GM12878 (cell line): ENCODE results near the gene MPP1. TPM values are rescaled to one million over a fixed set of nuclear protein-coding genes. Genes with fewer than 3 reads are reported as not detected.

Source experiments
- ATAC-seq: fragments of 200-7000 bp; cut with Tn5 transposase; 3 replicates; pipeline ENCODE4 v1.9.1; 2020; ENCODE audit warnings: mild to moderate bottlenecking, moderate library complexity
- BruUV-seq: library from RNA; stranded (reverse); fragments of 400-500 nt; replicated peaks from 2 replicates; lab custom pipeline; 2021; lab: Mats Ljungman, UMichigan
- CTCF ChIA-PET: fragments of 300-600 bp; sonication (Branson Sonifier 250); formaldehyde crosslinking; extraction: SDS; loops from one replicate; lab custom pipeline; 2021; ENCODE audit warnings: inconsistent platforms; lab: Yijun Ruan, JAX
- POLR2A ChIA-PET: fragments of 350-600 bp; formaldehyde crosslinking; extraction: SDS; loops from one replicate; lab custom pipeline; 2021; ENCODE audit warnings: inconsistent platforms; lab: Charles Lee
- RAD21 ChIA-PET: fragments of 300-600 bp; sonication (Branson Sonifier 250); formaldehyde crosslinking; loops from one replicate; lab custom pipeline; 2023; ENCODE audit warnings: antibody characterized with exemption; ENCODE audit not compliant: unreplicated experiment; lab: Charles Lee
- SMC1A ChIA-PET: fragments of 300-600 bp; sonication (Branson Sonifier 250); formaldehyde crosslinking; loops from one replicate; lab custom pipeline; 2023; ENCODE audit not compliant: unreplicated experiment, uncharacterized antibody; lab: Charles Lee
- DNase-seq: peaks from one replicate; pipeline ENCODE4 v3.0.0-alpha.2; 2011; ENCODE audit warnings: low read depth, low spot score
- FAIRE-seq: peaks from 3 replicates; lab custom pipeline; 2011; peaks lifted over from hg19 to GRCh38; lab: Jason Lieb, UNC
- H2AFZ ChIP-seq: 2 replicates; pipeline ENCODE4 v1.6.0; 2011; ENCODE audit warnings: low read depth, low read length, control low read depth; ENCODE audit not compliant: control insufficient read depth
- H3K27ac ChIP-seq: 2 replicates; pipeline ENCODE4 v1.5.1; 2011; ENCODE audit warnings: control low read depth; ENCODE audit not compliant: control insufficient read depth, insufficient read depth
- H3K27me3 ChIP-seq, 2 experiments: replicated peaks in 1 of 2; 2 replicates each; pipeline versions ENCODE4 v1.6.0 to v1.6.1; 2011; ENCODE audit warnings: low read length in 1 of 2; ENCODE audit not compliant: control insufficient read depth in 2 of 2, insufficient read depth in 2 of 2
- H3K36me3 ChIP-seq, 2 experiments: 2 replicates each; pipeline ENCODE4 v1.5.1; 2011; ENCODE audit warnings: low read length in 1 of 2; ENCODE audit not compliant: control insufficient read depth in 2 of 2, insufficient read depth in 2 of 2
- H3K4me1 ChIP-seq: 2 replicates; pipeline ENCODE4 v1.6.1; 2011; ENCODE audit warnings: mild to moderate bottlenecking, low read length, moderate library complexity, mixed read lengths; ENCODE audit not compliant: control insufficient read depth, insufficient read depth
- H3K4me2 ChIP-seq: 2 replicates; pipeline ENCODE4 v1.6.0; 2011; ENCODE audit warnings: control low read depth; ENCODE audit not compliant: control insufficient read depth, insufficient read depth
- H3K4me3 ChIP-seq: fragments of 200-600 bp; sonication (generic); 2 replicates; pipeline ENCODE4 v1.5.1; 2016
- H3K79me2 ChIP-seq: 2 replicates; pipeline ENCODE4 v1.6.0; 2011; ENCODE audit warnings: low read length; ENCODE audit not compliant: control insufficient read depth, insufficient read depth
- H3K9ac ChIP-seq: 2 replicates; pipeline ENCODE4 v1.8.0; 2011; ENCODE audit warnings: low read length, control low read depth, mixed read lengths; ENCODE audit not compliant: control insufficient read depth, insufficient read depth
- H3K9me3 ChIP-seq: replicated peaks from 3 replicates; pipeline ENCODE4 v1.5.1; 2011; ENCODE audit warnings: mild to moderate bottlenecking, low read length; ENCODE audit not compliant: control insufficient read depth, insufficient read depth
- H4K20me1 ChIP-seq: 2 replicates; pipeline ENCODE4 v1.6.0; 2011; ENCODE audit not compliant: control insufficient read depth, insufficient read depth
- IKZF1 ChIP-seq: fragments of 450-650 bp; conservative IDR thresholded peaks from 2 replicates; pipeline ENCODE4 v1.6.1; 2017; ENCODE audit warnings: antibody characterized with exemption, mild to moderate bottlenecking
- ZNF384 ChIP-seq: IDR thresholded peaks from 2 replicates; pipeline ENCODE4 v1.6.1; 2012; ENCODE audit warnings: low read depth, mild to moderate bottlenecking, low read length, improper control_type of control experiment, borderline replicate concordance
- ZNF622 ChIP-seq: fragments of 450-650 bp; IDR thresholded peaks from 2 replicates; pipeline ENCODE4 v1.6.1; 2017; ENCODE audit warnings: mild to moderate bottlenecking, inconsistent platforms
- WGBS: methylation state at CpG from one replicate; pipeline ENCODE4 v1.1.6; 2016; ENCODE audit warnings: low lambda C conversion rate; ENCODE audit not compliant: insufficient replicate concordance, insufficient coverage; ENCODE audit errors: missing lambda C conversion rate; 5-methylcytosine and 5-hydroxymethylcytosine counted together
- in situ Hi-C: fragments of 300-500 bp; cut with MboI; formaldehyde crosslinking; loops from 9 replicates; pipeline ENCODE4 v1.14.3; 2018; ENCODE audit warnings: mixed read lengths
- intact Hi-C: fragments of 100-400 bp; cut with micrococcal nuclease; formaldehyde crosslinking; loops from one replicate; pipeline ENCODE4 v1.14.2; 2022; ENCODE audit not compliant: unreplicated experiment
- polyA plus RNA-seq, 11 experiments: library from polyadenylated mRNA; depleted of rRNA in 4 of 11; unstranded in 6 of 11; stranded (reverse) in 5 of 11; fragments of >200 nt; fragmentation: Nextera tagmentation in 4 of 11; fragmentation: Illumina TruSeq in 1 of 11; extraction: Ambion mirVana in 4 of 11; extraction: Trizol in 1 of 11; gene quantifications; 1 replicate in 1 of 11; 2 replicates in 10 of 11; pipeline versions ENCODE4 v1.2.1 to v1.2.3, GENCODE V29; 2011 to 2016; ENCODE audit warnings: inconsistent platforms in 2 of 11, missing spikeins in 2 of 11, low read depth in 1 of 11
- total RNA-seq, 4 experiments: library from RNA; depleted of rRNA in 3 of 4; stranded (reverse); fragments of >200 nt in 3 of 4; fragmentation: Illumina TruSeq in 1 of 4; extraction: Trizol in 1 of 4; gene quantifications; 2 replicates each; pipeline versions ENCODE4 v1.2.1 to v1.2.3, GENCODE V29; 2013 to 2021
- TF ChIP-seq, protein P1 (sequence below): fragments of 450-650 bp; IDR thresholded peaks from 2 replicates; pipeline ENCODE4 v1.6.1; 2018; ENCODE audit warnings: borderline replicate concordance, mild to moderate bottlenecking; ENCODE audit not compliant: partially characterized antibody
- TF ChIP-seq, protein P2 (sequence below): fragments of 450-650 bp; conservative IDR thresholded peaks from 2 replicates; pipeline ENCODE4 v1.6.1; 2017; ENCODE audit warnings: mild to moderate bottlenecking, moderate library complexity

Gene MPP1
- total and polyA plus RNA-seq, 10 of the 15 experiments (the other 5 are each of a cell fraction or from before 2014, with no cell fraction given), result 1.9 to 20.1 (median 14.8) TPM

DNA sequence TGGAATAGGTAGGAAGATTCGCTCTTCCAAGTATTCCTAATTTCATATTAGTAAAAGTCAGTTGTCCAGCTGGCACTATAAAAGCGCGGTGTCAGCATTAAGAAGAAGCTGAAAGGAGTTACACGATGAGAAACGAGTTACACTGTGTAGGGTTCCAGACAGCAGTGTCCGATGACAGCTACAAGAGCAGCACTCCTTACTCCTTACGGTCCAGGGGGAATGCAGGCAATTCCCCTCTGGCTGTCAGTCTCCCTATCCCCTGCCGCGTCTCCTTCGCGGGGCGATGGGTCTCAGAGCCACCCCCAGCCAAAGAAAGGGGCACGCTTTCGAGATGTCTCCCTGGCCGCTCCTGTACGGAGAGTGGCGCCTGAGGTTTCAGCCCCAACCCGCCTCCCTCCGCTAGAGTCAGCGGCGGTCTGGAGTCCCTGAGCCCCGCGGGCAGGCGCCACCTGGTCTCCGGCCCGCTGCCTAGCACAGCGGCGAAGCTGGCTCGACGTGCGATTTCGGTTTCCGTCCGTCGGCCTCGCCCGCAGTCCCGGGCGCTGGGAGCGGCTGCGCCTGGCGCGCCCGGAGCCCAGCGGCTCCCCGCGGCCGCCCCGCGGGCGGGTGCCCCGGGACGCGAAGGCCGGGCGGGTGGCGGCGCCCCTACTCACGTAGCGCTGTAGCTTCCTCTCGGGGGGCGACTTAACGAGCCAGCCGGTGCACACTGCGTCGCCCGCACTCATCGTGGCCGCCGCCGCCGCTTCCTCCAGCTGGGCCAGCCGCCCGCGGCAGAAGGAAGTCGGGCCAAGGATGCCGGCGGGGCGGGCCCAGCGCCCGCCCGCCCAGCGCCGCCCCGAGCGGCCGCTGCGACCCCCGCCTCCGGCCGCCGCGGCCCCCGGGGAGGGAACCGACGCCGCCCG, 54.7 kb downstream of the MPP1 start, which contains the start of gene GAB3:
GAB3 (minus strand) TSS at position 777 of the 902 bp plus-strand sequence; CDS start at position 725, 52 bp downstream.
- H3K4me1 ChIP-seq, result no peaks in the 10 kb centered on the region
- peak within 1 kb of the TSS; percentile 36; the same call in 1 of the 2 replicates for H3K9ac ChIP-seq
- intact Hi-C loops (no loop called here), in situ Hi-C loops (no loop called here)
- FAIRE-seq, result no peak
- peak within 1 kb of the TSS; percentile 57 for H3K4me2 ChIP-seq
- ChIA-PET SMC1A (interaction anchor here (0.9 to 1.4 kb wide), 5 partner anchors 11 to 90 kb away, joined by 3 to 5 read pairs (median 3); no protein-coding TSS in a partner anchor), RAD21 (interaction anchor here (0.8 to 2.8 kb wide), 4 partner anchors 32 to 78 kb away, joined by 3 to 10 read pairs (median 4); no protein-coding TSS in a partner anchor), POLR2A (no interaction called here), CTCF (interaction anchor here (1.0 to 3.9 kb wide), 11 partner anchors 8 to 146 kb away, joined by 3 to 28 read pairs (median 4); partner anchors contain the start of gene DKC1)
- H4K20me1 ChIP-seq, result no peaks in the 10 kb centered on the region
- H3K4me3 ChIP-seq, result peak within 1 kb of the TSS; percentile 45; the same call in 1 of the 2 replicates
- peak within 1 kb of the TSS; percentile 63 for H2AFZ ChIP-seq
- H3K27ac ChIP-seq, result no peak within 1 kb of the TSS
- H3K9me3 ChIP-seq, result no peaks in the 10 kb centered on the region
- H3K27me3 ChIP-seq, result no peaks in the 10 kb centered on the region
- H3K79me2 ChIP-seq, result no peaks in the 10 kb centered on the region
- DNase-seq, result no peak
- no peaks in the 10 kb centered on the region for H3K36me3 ChIP-seq
- TF ChIP-seq ZNF384, result no peak
- TF ChIP-seq, protein P1, sequence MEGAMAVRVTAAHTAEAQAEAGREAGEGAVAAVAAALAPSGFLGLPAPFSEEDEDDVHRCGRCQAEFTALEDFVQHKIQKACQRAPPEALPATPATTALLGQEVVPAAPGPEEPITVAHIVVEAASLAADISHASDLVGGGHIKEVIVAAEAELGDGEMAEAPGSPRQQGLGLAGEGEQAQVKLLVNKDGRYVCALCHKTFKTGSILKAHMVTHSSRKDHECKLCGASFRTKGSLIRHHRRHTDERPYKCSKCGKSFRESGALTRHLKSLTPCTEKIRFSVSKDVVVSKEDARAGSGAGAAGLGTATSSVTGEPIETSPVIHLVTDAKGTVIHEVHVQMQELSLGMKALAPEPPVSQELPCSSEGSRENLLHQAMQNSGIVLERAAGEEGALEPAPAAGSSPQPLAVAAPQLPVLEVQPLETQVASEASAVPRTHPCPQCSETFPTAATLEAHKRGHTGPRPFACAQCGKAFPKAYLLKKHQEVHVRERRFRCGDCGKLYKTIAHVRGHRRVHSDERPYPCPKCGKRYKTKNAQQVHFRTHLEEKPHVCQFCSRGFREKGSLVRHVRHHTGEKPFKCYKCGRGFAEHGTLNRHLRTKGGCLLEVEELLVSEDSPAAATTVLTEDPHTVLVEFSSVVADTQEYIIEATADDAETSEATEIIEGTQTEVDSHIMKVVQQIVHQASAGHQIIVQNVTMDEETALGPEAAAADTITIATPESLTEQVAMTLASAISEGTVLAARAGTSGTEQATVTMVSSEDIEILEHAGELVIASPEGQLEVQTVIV, result no peak
- TF ChIP-seq ZNF622, result no peak
- peak; percentile 88 for TF ChIP-seq IKZF1
- TF ChIP-seq, protein P2, sequence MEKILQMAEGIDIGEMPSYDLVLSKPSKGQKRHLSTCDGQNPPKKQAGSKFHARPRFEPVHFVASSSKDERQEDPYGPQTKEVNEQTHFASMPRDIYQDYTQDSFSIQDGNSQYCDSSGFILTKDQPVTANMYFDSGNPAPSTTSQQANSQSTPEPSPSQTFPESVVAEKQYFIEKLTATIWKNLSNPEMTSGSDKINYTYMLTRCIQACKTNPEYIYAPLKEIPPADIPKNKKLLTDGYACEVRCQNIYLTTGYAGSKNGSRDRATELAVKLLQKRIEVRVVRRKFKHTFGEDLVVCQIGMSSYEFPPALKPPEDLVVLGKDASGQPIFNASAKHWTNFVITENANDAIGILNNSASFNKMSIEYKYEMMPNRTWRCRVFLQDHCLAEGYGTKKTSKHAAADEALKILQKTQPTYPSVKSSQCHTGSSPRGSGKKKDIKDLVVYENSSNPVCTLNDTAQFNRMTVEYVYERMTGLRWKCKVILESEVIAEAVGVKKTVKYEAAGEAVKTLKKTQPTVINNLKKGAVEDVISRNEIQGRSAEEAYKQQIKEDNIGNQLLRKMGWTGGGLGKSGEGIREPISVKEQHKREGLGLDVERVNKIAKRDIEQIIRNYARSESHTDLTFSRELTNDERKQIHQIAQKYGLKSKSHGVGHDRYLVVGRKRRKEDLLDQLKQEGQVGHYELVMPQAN, result no peak
- WGBS, result 45% methylated on average over 54 of the region's 98 CpGs
- no TSS peak for BruUV-seq
- ATAC-seq, result peak; percentile 77
